HepG2 (cell line): Measurements from ENCODE around the gene TMOD2.

Experiments used
- BCL3 ChIP-seq: sonication (generic); formaldehyde crosslinking; IDR thresholded peaks from 2 replicates; pipeline ENCODE4 v1.5.1; 2020; ENCODE audit warnings: mild to moderate bottlenecking, missing genetic modification reagents, moderate library complexity
- CBFB ChIP-seq: sonication (generic); formaldehyde crosslinking; IDR thresholded peaks from 2 replicates; pipeline ENCODE4 v1.4.0; 2020; ENCODE audit warnings: missing genetic modification reagents
- CTCF ChIP-seq: sonication (generic); formaldehyde crosslinking; IDR thresholded peaks from 2 replicates; pipeline ENCODE4 v1.5.0; 2020; ENCODE audit warnings: mild to moderate bottlenecking, missing genetic modification reagents, moderate library complexity
- FOSL2 ChIP-seq: sonication (generic); formaldehyde crosslinking; IDR thresholded peaks from 2 replicates; pipeline ENCODE4 v1.4.0; 2020; ENCODE audit warnings: missing genetic modification reagents
- GABPB1 ChIP-seq: IDR thresholded peaks from 2 replicates; pipeline ENCODE4 v1.6.1; 2016; ENCODE audit warnings: mild to moderate bottlenecking, missing genetic modification reagents, moderate library complexity, missing compliant biosample characterization
- HDAC6 ChIP-seq: fragments of 200-600 bp; sonication (generic); IDR thresholded peaks from 2 replicates; pipeline ENCODE4 v1.7.0; 2017; ENCODE audit warnings: mild to moderate bottlenecking, antibody characterized with exemption, low read length, low read depth
- MTF1 ChIP-seq: sonication (generic); formaldehyde crosslinking; IDR thresholded peaks from 2 replicates; pipeline ENCODE4 v1.5.0; 2020; ENCODE audit warnings: missing genetic modification reagents
- TSC22D2 ChIP-seq: sonication (generic); formaldehyde crosslinking; IDR thresholded peaks from 2 replicates; pipeline ENCODE4 v1.5.1; 2020; ENCODE audit warnings: missing genetic modification reagents, mild to moderate bottlenecking, borderline replicate concordance
- ZBTB34 ChIP-seq: sonication (generic); formaldehyde crosslinking; IDR thresholded peaks from 2 replicates; pipeline ENCODE4 v1.8.0; 2022; ENCODE audit warnings: mild to moderate bottlenecking, missing genetic modification reagents
- ZGPAT ChIP-seq: IDR thresholded peaks from 2 replicates; pipeline ENCODE4 v1.6.1; 2016; ENCODE audit warnings: mild to moderate bottlenecking
- ZKSCAN1 ChIP-seq: fragments of 150-350 bp; IDR thresholded peaks from 2 replicates; pipeline ENCODE4 v1.6.1; 2014; ENCODE audit warnings: low read length
- ZKSCAN5 ChIP-seq: sonication (generic); formaldehyde crosslinking; IDR thresholded peaks from 2 replicates; pipeline ENCODE4 v1.5.1; 2020; ENCODE audit warnings: mild to moderate bottlenecking, missing genetic modification reagents
- ZMYM2 ChIP-seq: sonication (generic); formaldehyde crosslinking; IDR thresholded peaks from 2 replicates; pipeline ENCODE4 v1.8.0; 2022; ENCODE audit warnings: mild to moderate bottlenecking, missing genetic modification reagents
- ZNF724P ChIP-seq: sonication (generic); formaldehyde crosslinking; IDR thresholded peaks from 2 replicates; pipeline ENCODE4 v1.8.0; 2022; ENCODE audit warnings: missing genetic modification reagents, borderline replicate concordance

GRCh38 chr15:51706291-51706690 lies 45.1 kb upstream of the TMOD2 start:
- TF ChIP-seq GABPB1 = no peak
- TF ChIP-seq CTCF (CRISPR knock-in tag) = no peak
- no peak for TF ChIP-seq BCL3 (CRISPR knock-in tag)
- TF ChIP-seq HDAC6 = no peak
- no peak for TF ChIP-seq ZKSCAN5 (CRISPR knock-in tag)
- TF ChIP-seq ZKSCAN1 = no peak
- TF ChIP-seq TSC22D2 (CRISPR knock-in tag) = no peak
- no peak for TF ChIP-seq ZMYM2 (CRISPR knock-in tag)
- no peak for TF ChIP-seq ZGPAT (CRISPR knock-in tag)
- no peak for TF ChIP-seq FOSL2 (CRISPR knock-in tag)
- TF ChIP-seq ZNF724P (CRISPR knock-in tag) = no peak
- no peak for TF ChIP-seq MTF1 (CRISPR knock-in tag)
- no peak for TF ChIP-seq ZBTB34 (CRISPR knock-in tag)
- no peak for TF ChIP-seq CBFB
